GM21515 (cell line): ENCODE data around the gene LCMT2.
"Not testable (repeated sequence)": the region's sequence is repeated elsewhere in the genome, so short reads cannot be mapped to it uniquely, and the experiment has no call there.

ENCODE experiments used
- ATAC-seq: cut with Tn5 transposase; IDR thresholded peaks from one replicate; pipeline ENCODE4 v1.9.1; 2021; ENCODE audit not compliant: unreplicated experiment

Gene LCMT2

DNA sequence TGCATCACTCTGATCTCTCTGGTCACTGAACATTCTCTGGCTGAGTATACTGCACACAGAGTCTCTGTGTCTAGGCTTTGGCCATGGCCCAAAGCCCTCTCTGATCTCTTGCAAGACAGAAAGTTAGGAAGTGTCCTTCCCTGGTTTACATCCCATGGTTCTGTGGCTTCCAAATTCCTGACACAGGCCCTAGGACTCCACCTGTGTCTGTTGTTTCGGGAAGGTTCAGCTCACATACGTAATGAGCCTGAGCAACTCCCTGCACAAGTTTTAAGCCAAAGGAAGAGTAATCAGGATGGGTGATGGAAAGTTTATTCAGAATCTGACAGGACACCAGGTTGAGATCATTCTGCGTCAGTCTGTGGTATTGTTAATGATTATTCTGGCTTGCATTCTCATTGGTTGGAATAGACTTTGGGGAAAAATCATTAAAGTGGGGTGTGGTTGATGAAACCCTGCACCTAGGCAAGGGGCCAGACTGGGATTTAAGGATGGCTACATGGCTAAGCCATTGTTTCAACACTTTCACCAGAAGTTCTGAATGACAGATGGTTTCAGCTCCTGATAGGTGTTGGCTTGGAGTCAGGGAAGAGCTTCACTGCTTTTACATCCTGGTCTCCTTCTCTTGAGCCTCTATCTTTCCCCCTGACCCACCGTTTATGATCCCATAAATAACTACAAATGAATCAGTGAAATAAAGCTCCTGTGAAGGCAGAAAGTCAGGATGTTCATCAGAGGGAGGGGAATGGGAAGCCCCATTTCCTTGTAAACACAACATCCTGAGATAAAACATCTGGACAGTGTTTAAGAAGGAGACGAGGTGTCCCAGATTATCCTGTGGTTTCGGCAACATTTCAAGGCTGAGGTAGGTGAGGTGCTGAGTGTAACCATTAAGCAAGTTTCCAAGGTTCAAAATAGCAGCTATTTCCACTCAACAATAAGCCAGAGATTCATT lies 14.1 kb downstream of the LCMT2 start:
- no peak for ATAC-seq

GRCh38 chr15:43314171-43314570 lies 16.2 kb downstream of the LCMT2 start:
- ATAC-seq: no peak

DNA sequence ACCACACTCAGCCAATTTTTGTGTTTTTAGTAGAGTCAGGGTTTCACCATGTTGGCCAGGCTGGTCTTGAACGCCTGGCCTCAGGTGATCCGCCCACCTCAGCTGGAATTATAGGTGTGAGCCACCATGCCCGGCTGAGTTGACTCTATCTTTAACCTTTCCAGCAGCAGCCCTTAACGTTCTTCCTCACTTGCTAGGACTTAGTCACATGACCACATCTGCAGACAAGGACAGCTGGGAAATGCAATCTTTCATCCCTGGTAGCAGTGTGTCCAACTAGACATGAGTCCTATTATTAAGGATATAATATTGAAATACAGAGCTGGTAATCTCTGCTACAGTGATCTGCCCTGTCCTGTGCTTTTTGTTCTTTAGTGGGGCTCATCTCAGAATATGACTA lies 18.0 kb downstream of the LCMT2 start:
- no peak for ATAC-seq

DNA sequence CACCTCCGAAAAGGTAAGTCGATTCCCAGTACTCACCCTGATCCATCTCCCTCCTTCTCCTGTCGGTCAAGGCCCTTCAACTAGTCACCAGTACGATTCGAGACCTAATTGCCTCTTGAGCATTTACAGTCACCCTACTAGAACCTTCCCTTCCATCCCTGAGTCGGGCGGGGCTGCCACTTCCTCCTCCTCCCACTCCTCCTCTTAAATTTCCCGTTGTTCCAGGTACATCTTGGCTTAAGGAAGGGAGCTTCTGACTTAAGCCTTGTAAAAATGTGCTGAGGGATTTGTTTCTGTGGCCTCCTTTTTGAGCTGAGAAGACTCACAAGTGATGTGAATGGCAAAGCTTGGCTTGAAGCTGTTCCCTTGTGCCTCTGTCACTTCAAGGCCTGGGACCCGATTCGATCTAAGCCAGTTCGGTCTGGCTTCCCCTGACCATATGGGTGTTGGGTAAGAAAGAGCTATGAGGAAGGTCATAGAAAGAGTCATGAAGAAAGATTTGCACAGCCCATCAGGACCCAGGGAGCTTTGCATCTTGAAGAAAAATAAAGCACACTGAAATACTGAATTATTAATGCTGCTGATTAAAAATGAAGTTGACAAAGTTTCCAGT lies 28.1 kb downstream of the LCMT2 start, which contains the start of gene TGM7:
Gene TGM7 (minus strand): TSS at position 51 of the 613 bp plus-strand sequence.
- no peak for ATAC-seq

- no peak for ATAC-seq
These were observed 30.5 kb downstream of the LCMT2 start for GRCh38 chr15:43299884-43300283.

DNA sequence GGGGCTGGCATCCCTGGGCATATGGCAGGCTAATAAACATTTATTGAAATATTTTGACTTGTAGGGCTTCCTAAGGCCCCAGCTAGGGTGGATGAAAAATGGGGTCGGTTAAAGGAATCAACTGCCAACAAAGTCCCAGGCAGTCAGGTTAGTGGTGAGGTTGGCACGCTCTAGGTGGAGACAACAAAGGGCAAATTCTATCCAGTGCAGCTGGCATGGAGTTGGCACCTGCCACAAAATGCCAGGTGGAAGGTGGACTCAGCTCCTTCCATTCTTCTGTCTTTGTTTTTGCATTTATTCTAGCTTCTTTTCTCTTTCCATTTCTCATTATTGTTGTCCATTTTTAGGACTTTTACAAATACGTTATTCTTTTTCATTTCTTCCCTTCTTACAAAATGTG lies 31.0 kb downstream of the LCMT2 start:
- no peak for ATAC-seq

- ATAC-seq: no peak
These were observed 36.2 kb downstream of the LCMT2 start for GRCh38 chr15:43294091-43294706.

DNA sequence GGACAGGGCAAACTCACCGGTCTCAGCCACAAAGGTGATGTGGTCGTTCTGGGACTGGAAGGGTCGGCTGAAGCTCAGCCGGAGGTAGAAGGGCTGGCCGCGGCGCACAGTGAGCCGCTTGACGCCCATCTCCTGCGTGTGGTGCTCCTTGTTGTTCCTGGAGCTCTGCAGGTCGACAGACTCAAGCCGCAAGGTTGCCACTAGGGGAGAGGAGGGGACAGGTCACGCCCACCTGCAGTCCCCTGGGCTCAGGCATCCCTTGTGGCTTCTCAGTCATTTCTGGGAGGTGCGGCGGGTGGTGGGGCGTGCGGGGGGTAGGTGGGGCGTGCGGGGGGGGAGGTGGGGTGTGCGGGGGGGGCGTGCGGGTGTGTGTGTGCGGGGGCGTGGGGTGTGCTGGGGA lies 36.9 kb downstream of the LCMT2 start:
- ATAC-seq: no peak

- no peak for ATAC-seq
These were observed 37.8 kb downstream of the LCMT2 start for GRCh38 chr15:43292375-43293078.

GRCh38 chr15:43289656-43290055 lies 40.7 kb downstream of the LCMT2 start:
- ATAC-seq: not testable (repeated sequence)

DNA sequence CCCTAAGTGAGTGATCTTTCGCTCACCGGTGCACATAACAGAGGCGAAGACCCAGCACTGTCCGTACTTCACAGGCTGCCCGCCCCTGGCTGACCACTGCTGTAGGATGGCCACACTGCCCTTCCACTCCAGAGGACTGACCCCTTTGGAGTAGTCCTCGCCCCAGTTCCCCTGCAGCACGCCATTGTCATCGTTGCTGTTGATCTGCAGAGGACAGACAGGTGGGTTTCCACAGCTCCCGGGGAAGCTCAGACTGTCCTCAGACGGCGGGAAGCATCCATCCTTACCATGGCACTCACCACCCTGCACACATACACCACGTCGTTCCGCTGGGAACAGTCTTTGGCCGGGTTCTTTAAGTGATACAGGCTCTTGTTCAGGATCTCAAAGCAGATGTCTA lies 43.1 kb downstream of the LCMT2 start:
- no peak for ATAC-seq

GRCh38 chr15:43286074-43286473 lies 44.3 kb downstream of the LCMT2 start:
- ATAC-seq: no peak

DNA sequence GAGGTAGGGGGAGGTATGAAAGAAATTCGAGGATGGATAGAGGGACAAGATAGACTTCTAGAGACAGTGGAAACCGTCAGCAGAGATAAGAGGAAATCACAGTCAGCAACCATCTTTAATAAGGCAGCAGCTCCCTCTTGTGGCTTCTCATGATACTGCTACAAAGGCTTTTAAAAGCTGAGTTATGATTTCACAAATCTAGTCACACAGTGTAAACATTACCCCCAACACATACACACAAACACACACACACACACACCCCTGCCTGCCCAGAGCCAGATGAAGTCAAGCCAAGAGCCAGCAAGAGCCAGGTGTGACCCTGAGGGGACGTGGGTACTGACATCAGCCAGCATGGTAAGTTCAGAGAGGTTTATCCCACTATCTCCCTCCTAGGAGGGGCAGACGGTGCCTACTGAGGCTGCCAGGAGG lies 44.8 kb downstream of the LCMT2 start:
- ATAC-seq: no peak

DNA sequence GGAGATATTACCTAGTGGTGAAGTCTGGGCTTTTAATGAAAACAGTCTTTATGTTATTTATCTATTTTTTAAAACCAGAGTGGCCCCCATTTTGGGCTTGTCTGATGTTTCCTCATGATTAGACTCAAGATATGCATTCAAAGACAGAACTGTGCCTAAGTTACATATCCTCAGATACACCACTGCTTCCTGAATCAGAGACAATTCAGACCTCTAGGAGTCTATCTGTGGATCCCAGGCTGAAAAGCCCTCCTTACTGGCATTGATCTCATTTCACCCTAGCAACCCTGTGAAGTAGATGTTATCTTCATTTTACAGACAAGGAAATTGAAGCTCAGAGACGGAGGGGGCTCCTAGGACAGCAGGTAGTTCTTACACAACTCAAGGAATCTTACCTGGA lies 46.8 kb downstream of the LCMT2 start:
- no peak for ATAC-seq

- ATAC-seq: no peak
These were observed 48.3 kb downstream of the LCMT2 start for GRCh38 chr15:43281926-43282602.

DNA sequence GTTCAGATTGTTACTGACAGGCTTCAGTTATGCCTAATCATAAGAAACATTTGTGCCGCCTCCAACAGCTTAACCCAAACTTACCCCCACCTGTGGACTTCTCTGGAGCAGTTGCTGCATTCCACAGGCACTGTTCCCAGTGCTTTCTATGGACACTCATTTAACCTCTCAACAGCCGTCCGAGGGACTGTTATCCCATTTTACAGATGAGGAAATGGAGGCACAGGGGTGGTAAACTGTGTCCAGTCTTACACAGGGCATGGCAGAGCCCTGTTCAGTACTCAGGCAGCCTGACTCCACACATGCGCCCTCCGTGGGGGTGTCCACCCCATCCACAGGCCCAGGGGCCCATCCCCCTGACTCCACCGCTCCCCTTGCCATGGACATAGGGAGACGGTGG lies 49.4 kb downstream of the LCMT2 start:
- ATAC-seq: no peak

DNA sequence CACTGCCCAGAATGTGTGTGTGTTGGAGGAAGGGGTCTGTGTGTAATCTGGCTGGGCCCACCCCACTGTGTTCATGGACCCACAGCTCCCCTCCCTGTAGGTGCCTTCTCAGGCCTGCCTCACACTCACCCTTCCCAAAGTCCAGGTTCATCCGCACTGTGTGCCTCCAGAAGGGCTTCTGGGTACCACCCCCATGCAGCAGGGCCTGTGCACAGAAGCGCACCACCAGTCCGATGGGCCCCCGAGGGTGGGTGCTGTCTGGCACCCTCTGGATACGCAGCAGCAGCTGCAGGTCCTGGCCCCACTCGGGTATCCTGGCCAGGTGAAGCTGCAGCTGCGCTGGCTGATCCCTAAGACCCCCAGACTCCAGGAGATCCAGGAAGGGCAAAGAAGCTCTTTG lies 50.9 kb downstream of the LCMT2 start:
- no peak for ATAC-seq

DNA sequence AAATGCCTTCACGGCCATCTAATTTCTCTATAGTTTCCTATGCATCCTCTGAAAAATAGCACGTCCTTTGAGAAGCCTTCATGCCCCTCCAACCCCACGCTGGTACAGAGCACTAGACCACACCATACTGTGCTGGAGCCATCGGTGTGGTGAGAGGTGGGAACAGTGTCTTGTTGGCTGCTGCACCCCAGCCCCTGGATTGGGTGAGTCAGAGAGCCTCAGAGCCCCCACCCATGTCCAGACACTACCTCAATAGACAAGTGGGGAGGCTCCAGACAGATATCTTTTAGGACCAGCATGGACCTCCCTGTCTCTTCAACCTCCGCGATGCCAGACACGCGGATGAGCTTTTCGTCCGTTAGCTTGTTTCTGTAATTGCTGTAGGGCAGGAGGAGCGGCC lies 51.5 kb downstream of the LCMT2 start:
- no peak for ATAC-seq

- no peak for ATAC-seq
These were observed 52.5 kb downstream of the LCMT2 start for GRCh38 chr15:43277901-43278300.

GRCh38 chr15:43277231-43277823 lies 53.0 kb downstream of the LCMT2 start:
- ATAC-seq: no peak
